ENCODE results near the gene TMEM79.
"Not testable (repeated sequence)": the region's sequence is repeated elsewhere in the genome, so short reads cannot be mapped to it uniquely, and the experiment has no call there.

TMEM79 gene

DNA sequence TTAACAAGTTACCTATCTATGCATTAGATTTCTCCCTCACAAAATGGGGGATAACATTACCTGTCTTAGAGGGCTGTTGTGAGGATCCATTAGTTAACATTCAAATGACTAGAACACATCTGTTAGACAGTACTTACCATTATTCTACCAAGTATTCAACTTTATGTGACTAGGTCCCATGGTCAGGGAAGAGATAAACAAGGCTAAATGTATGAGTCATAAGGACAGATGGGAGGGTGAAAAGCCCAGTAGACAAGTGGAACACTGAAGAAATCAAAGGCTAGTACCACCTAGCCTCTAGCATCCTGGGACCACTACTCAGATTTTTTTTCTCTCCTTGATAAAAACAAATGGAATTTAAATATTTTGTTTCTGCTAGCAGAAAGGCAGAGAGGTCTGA, 24.0 kb downstream of the TMEM79 start:
- DNase-seq (ENCODE audit: low read depth): no peak

- DNase-seq (ENCODE audit: low read depth): no peak
Measured at GRCh38 chr1:156310962-156311361, 26.8 kb downstream of the TMEM79 start.

DNA sequence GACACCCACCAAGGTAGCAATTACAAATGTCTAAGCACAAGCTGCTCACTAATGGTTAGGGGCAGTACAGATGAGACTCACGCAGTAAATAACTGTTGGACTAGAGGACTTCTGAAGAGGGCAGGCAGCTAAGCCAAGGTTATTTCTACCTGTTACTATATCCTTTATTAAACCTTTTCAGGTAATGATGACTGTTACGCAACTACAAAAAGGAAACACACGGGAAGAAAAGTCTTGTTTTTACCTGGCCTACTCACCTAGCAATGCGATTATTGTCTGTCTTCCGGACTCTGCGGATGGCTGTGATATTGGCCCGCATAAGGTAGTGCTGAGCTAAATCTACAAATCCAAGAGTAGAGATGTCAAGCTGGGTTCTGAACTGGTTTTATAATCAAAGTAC, 32.8 kb downstream of the TMEM79 start:
- DNase-seq (ENCODE audit: low read depth): no peak

DNA sequence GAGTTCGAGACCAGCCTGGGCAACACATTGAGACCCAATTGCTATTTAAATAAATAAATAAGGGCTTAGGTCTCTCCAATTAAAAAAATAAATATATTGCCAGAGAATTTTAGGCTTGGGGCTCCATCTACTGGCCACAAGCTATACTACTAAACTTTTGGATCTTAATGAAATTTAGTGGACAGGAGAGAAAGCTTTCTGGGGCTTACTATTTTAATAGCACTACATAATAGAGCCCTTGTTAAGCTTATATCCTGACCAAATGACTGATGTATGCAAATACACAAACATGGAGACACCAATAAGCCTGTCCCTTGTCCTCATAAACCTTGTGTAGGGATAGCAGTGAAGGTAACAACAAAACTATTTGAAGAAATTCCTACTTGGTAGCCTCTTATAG, 35.5 kb downstream of the TMEM79 start:
- DNase-seq (ENCODE audit: low read depth): no peak

DNA sequence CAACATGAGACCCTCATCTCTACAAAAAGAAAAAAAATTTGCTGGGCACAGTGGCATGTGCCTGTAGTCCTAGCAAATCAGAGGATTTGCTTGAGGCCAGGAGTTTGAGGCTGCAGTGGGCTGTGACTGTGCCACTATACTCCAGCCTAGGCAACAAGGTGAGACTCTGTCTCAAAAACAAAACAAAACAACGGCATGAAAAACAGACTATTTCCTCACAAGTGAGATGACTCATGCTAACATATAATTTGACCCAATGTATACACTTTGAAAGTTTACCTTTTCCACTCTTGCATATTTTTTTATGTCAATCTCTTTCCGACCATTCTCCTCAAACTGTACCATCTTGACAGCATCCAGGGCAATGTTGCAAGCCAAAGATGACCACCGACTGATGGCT, 36.4 kb downstream of the TMEM79 start:
- DNase-seq (ENCODE audit: low read depth): no peak

DNA sequence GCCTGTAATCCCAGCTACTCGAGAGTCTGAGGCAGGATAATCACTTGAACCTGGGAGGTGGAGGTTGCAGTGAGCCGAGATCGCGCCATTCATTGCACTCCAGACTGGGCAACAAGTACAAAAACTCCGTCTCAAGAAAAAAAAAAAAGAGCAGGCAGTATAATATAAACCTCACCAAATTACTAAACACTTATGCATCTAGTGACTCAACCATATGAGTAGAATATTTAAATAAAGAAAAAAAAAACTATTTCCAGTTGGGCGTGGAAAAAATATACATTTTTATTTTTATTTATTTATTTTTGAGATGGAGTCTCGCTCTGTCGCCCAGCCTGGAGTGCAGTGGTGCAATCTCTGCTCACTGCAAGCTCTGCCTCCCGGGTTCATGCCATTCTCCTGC, 39.1 kb downstream of the TMEM79 start:
- not testable (repeated sequence) for DNase-seq (ENCODE audit: low read depth)

DNA sequence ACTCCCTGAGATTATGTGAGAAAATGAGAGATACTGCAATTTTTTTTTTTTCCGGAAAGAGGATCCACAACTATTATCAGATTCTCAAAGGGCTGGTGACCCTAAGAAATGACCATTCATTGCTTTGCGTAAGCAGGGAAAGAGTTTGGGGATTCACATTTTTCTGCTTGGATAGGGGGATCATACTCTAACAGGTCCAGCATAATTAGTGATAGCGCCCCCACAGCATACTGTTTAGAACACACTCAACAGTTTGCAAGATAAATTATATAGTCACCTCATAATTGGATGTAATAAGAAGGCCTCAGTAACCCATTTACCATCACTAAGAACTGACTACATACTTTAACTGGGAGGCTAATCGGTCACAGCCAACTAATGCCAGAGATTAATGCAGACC, 52.1 kb downstream of the TMEM79 start:
- DNase-seq (ENCODE audit: low read depth): no peak

GRCh38 chr1:156337052-156337887, 53.1 kb downstream of the TMEM79 start:
- DNase-seq (ENCODE audit: low read depth): no peak

DNA sequence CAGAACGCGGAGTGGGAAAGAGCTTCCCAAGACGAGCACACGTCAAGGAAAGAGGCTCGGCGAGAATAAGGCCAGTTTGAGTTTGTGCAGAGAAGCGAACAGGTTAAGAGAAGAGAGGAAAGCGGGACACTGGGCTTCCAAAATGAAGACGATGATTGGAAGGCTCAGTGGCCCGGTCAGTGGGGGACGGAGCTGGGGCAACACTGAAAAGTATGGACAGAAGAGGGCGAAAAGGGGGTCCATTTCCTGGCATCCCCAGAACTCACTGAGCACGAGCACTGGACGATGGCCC, 53.7 kb downstream of the TMEM79 start:
- DNase-seq (ENCODE audit: low read depth): no peak

DNA sequence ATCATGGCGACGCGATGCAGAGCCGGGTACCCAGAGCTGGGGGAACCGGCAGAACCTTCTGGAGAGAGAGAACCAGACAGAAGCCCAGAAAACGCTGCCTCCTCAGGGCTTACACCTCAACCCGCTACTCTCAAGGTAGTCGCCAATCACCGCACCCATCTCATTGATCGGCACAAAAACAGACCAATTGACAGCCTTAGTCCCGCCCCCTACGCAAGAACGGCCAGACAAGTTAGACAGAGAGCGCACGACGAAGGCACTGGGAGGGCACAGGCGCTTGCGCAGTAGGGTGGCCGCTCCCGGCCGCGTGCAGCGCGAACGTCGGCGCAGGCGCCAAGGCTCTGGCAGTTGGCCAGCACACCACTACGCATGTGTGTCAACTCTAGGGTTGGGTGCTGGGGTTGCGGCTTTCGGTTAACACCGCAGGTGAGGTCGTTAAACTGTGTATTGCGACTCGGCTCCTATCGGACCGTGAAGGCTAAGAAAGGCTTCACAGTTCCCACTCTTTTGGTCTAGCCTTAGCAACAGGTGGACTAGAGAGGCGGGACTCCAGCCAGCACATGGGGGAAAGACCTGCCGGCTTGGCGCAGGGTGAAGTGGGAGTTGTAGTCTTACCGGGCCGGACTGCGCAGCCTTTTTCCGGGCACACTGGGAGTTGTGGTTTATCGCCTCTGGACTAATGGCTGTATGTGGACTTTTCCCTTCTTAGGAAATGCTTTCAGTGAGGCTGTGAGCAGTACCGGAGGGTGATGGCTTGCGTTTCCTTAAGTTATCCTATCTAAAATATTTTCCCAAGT, 54.3 kb downstream of the TMEM79 start, which contains the start of the genes CCT3 and TSACC:
TSS of gene CCT3 (minus strand) at position 113 of the 797 bp plus-strand sequence. CDS start at position 5, 108 bp downstream.
TSS of gene TSACC (plus strand) at position 347 of the 797 bp plus-strand sequence. CDS start 1,232 bp downstream, outside the sequence.
- peak; percentile 100 for DNase-seq (ENCODE audit: low read depth)
